ENCODE measurements around the gene CDYL2.

The CDYL2 gene

DNA sequence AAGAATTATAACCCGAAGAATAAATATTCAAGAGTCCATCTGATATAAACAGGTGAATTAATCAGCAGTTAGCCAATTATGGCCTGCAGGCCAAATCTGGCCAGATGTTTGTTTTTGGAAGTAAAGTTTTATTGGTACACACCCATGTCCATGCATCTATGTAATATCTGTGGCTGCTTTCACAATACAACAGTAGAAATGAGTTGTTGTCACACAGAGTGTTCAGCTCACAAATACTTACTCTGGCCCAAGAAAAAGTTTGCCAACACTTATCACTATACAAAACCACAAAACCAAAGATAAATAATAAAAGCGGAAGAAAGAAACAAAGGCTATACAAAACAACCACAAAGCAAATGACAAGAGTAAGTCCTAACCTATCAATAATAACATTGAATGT lies 109.4 kb downstream of the CDYL2 start:
- H3K79me1 ChIP-seq (ENCODE audit: low read length): no peaks in the 10 kb centered on the region
- no peaks in the 10 kb centered on the region for H3K4me1 ChIP-seq (ENCODE audit: control insufficient read depth in 1 of 2, insufficient read depth in 2 of 2, low read length in 2 of 2)
- no peak overlapping the region for H4K8ac ChIP-seq (ENCODE audit: low read depth, low read length)
- no peak overlapping the region for H2BK5ac ChIP-seq (ENCODE audit: low read depth, low read length, poor library complexity)
- no peaks in the 10 kb centered on the region for H3K9me3 ChIP-seq (ENCODE audit: insufficient read depth, low read depth, low read length)
- H3K27me3 ChIP-seq (ENCODE audit: insufficient read depth, low read length): no peaks in the 10 kb centered on the region
- H3K36me3 ChIP-seq (ENCODE audit: control insufficient read depth in 1 of 2, insufficient read depth in 2 of 2, low read length in 2 of 2): no peaks in the 10 kb centered on the region
- H3K27ac ChIP-seq (ENCODE audit: low read depth, low read length): no peak overlapping the region
- H2AK5ac ChIP-seq (ENCODE audit: low read length): no peak overlapping the region
- WGBS (ENCODE audit: extremely low coverage, insufficient coverage, insufficient read length): no CpG with 5 or more reads among the region's 2 CpGs
- H3K4ac ChIP-seq (ENCODE audit: low read depth, low read length): no peak overlapping the region
- no peak overlapping the region for H3K18ac ChIP-seq (ENCODE audit: low read length)
- H3K79me2 ChIP-seq (ENCODE audit: control insufficient read depth, insufficient read depth, low read length, poor library complexity): no peaks in the 10 kb centered on the region
- H3K4me2 ChIP-seq (ENCODE audit: low read length): no peak overlapping the region
- no peak overlapping the region for H2BK120ac ChIP-seq (ENCODE audit: insufficient read depth, low read length, poor library complexity)
- H2BK12ac ChIP-seq (ENCODE audit: low read length): no peak overlapping the region
- no peak overlapping the region for H2AFZ ChIP-seq (ENCODE audit: insufficient read depth, low read length, poor library complexity)
- H3K9ac ChIP-seq (ENCODE audit: low read length): no peak overlapping the region
- H3K14ac ChIP-seq (ENCODE audit: low read length): no peak overlapping the region
- no peak overlapping the region for H3K23ac ChIP-seq (ENCODE audit: low read length)
- no peak for DNase-seq
- no peak overlapping the region for H4K12ac ChIP-seq (ENCODE audit: low read depth, low read length)
- H3K4me3 ChIP-seq (ENCODE audit: low read depth, low read length): no peak overlapping the region
- H4K91ac ChIP-seq (ENCODE audit: low read depth, low read length): no peak overlapping the region

DNA sequence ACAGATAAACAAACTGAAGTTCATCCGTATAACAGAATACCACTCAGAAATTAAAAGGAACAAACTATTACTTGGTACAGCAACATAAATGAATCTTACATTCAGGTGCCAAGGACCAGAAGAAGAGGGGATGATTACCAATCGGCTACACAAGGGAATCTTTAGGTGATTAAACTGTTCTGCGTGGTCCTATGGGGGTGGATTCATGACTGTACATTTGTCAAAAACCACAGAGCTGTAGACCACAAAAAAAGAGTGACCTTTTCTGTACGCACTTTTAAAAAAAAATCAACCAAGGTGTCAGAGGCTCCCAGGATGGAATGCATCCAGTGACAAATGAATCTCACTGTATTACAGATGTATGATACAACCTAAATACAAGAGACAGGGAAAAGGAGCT lies 110.8 kb downstream of the CDYL2 start:
- no peak overlapping the region for H3K4me2 ChIP-seq (ENCODE audit: low read length)
- no peak overlapping the region for H2BK12ac ChIP-seq (ENCODE audit: low read length)
- H3K18ac ChIP-seq (ENCODE audit: low read length): no peak overlapping the region
- no peak overlapping the region for H2AFZ ChIP-seq (ENCODE audit: insufficient read depth, low read length, poor library complexity)
- H3K79me1 ChIP-seq (ENCODE audit: low read length): no peaks in the 10 kb centered on the region
- H3K9me3 ChIP-seq (ENCODE audit: insufficient read depth, low read depth, low read length): no peaks in the 10 kb centered on the region
- no peak for DNase-seq
- H3K23ac ChIP-seq (ENCODE audit: low read length): no peak overlapping the region
- no peak overlapping the region for H4K12ac ChIP-seq (ENCODE audit: low read depth, low read length)
- H3K4me1 ChIP-seq (ENCODE audit: control insufficient read depth in 1 of 2, insufficient read depth in 2 of 2, low read length in 2 of 2): no peaks in the 10 kb centered on the region
- no peak overlapping the region for H3K14ac ChIP-seq (ENCODE audit: low read length)
- H4K8ac ChIP-seq (ENCODE audit: low read depth, low read length): no peak overlapping the region
- no peak overlapping the region for H2BK5ac ChIP-seq (ENCODE audit: low read depth, low read length, poor library complexity)
- H4K91ac ChIP-seq (ENCODE audit: low read depth, low read length): no peak overlapping the region
- H3K4ac ChIP-seq (ENCODE audit: low read depth, low read length): no peak overlapping the region
- H2BK120ac ChIP-seq (ENCODE audit: insufficient read depth, low read length, poor library complexity): no peak overlapping the region
- no peak overlapping the region for H2AK5ac ChIP-seq (ENCODE audit: low read length)
- H3K36me3 ChIP-seq (ENCODE audit: control insufficient read depth in 1 of 2, insufficient read depth in 2 of 2, low read length in 2 of 2): no peaks in the 10 kb centered on the region
- WGBS (ENCODE audit: extremely low coverage, insufficient coverage, insufficient read length): no CpG with 5 or more reads among the region's 4 CpGs
- H3K27ac ChIP-seq (ENCODE audit: low read depth, low read length): no peak overlapping the region
- no peaks in the 10 kb centered on the region for H3K79me2 ChIP-seq (ENCODE audit: control insufficient read depth, insufficient read depth, low read length, poor library complexity)
- no peak overlapping the region for H3K4me3 ChIP-seq (ENCODE audit: low read depth, low read length)
- H3K9ac ChIP-seq (ENCODE audit: low read length): no peak overlapping the region
- H3K27me3 ChIP-seq (ENCODE audit: insufficient read depth, low read length): no peaks in the 10 kb centered on the region

DNA sequence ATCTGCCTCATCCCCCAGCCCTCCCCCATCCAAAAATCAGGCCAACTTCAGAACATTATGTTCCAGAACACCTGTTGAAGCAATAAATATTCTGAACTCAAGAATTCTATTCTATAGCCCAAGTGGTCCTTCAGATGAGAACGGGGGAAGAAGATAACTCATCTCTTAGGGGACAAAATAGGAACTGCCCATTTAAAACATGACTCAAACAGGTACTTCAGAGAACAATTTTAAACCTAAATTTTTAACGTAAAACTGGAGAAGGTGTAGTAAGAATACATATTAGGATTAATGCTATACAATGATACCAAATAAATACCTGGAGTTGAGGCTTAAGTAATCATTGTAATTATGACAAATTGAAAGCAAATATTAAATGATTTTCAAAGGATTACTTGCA lies 112.1 kb downstream of the CDYL2 start:
- Histone ChIP-seq H2BK120ac (ENCODE audit: insufficient read depth, low read length, poor library complexity) (no peak overlapping the region), H4K91ac (ENCODE audit: low read depth, low read length) (no peak overlapping the region), H2AK5ac (ENCODE audit: low read length) (no peak overlapping the region), H3K79me1 (ENCODE audit: low read length) (no peaks in the 10 kb centered on the region), H2BK12ac (ENCODE audit: low read length) (no peak overlapping the region), H3K4ac (ENCODE audit: low read depth, low read length) (no peak overlapping the region), H3K27me3 (ENCODE audit: insufficient read depth, low read length) (no peaks in the 10 kb centered on the region), H4K8ac (ENCODE audit: low read depth, low read length) (no peak overlapping the region), H4K12ac (ENCODE audit: low read depth, low read length) (no peak overlapping the region), H2AFZ (ENCODE audit: insufficient read depth, low read length, poor library complexity) (no peak overlapping the region), H3K79me2 (ENCODE audit: control insufficient read depth, insufficient read depth, low read length, poor library complexity) (no peaks in the 10 kb centered on the region), H3K23ac (ENCODE audit: low read length) (no peak overlapping the region), H3K4me2 (ENCODE audit: low read length) (no peak overlapping the region), H3K9me3 (ENCODE audit: insufficient read depth, low read depth, low read length) (no peaks in the 10 kb centered on the region), H3K27ac (ENCODE audit: low read depth, low read length) (no peak overlapping the region), H3K4me1 (ENCODE audit: control insufficient read depth in 1 of 2, insufficient read depth in 2 of 2, low read length in 2 of 2) (no peaks in the 10 kb centered on the region), H3K36me3 (ENCODE audit: control insufficient read depth in 1 of 2, insufficient read depth in 2 of 2, low read length in 2 of 2) (no peaks in the 10 kb centered on the region), H3K14ac (ENCODE audit: low read length) (no peak overlapping the region), H2BK5ac (ENCODE audit: low read depth, low read length, poor library complexity) (no peak overlapping the region), H3K9ac (ENCODE audit: low read length) (no peak overlapping the region), H3K18ac (ENCODE audit: low read length) (no peak overlapping the region), H3K4me3 (ENCODE audit: low read depth, low read length) (no peak overlapping the region)
- WGBS (ENCODE audit: extremely low coverage, insufficient coverage, insufficient read length): no CpG with 5 or more reads among the region's 2 CpGs
- DNase-seq: no peak

DNA sequence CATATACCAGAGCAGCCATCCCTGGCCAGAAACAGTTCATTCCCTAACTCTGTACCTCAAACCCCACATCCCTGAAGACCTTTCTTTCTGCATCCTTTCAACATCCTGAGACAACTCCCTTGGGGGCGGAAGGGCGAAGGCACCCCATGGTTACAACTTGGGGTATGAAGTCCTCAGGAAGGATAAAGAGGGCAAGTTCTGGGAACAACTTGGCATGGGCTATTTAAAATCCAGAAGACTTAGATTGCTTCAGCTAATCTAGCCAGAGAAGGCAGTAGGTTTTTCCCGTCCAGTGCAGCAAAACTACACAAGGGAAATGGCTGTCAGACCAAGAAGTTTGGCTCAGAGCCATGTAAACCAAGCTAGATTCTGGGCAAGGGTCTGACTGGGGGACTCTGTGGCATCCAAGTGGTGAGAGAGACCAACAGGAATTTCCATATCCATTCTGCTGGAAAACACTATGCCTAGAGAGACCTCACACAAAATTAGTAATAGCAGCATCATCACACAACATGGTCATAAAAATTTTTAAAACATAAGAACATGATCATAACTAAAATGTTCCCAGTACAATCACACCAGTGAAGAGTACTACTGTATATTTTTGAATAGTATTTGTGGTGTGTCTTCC lies 113.2 kb downstream of the CDYL2 start:
- H2BK120ac ChIP-seq (ENCODE audit: insufficient read depth, low read length, poor library complexity): no peak overlapping the region
- DNase-seq: no peak
- no peak overlapping the region for H2AFZ ChIP-seq (ENCODE audit: insufficient read depth, low read length, poor library complexity)
- no peaks in the 10 kb centered on the region for H3K4me1 ChIP-seq (ENCODE audit: control insufficient read depth in 1 of 2, insufficient read depth in 2 of 2, low read length in 2 of 2)
- H3K79me1 ChIP-seq (ENCODE audit: low read length): no peaks in the 10 kb centered on the region
- no peak overlapping the region for H2BK12ac ChIP-seq (ENCODE audit: low read length)
- H3K23ac ChIP-seq (ENCODE audit: low read length): no peak overlapping the region
- no peaks in the 10 kb centered on the region for H3K79me2 ChIP-seq (ENCODE audit: control insufficient read depth, insufficient read depth, low read length, poor library complexity)
- no CpG with 5 or more reads among the region's 3 CpGs for WGBS (ENCODE audit: extremely low coverage, insufficient coverage, insufficient read length)
- H4K12ac ChIP-seq (ENCODE audit: low read depth, low read length): no peak overlapping the region
- H3K4ac ChIP-seq (ENCODE audit: low read depth, low read length): no peak overlapping the region
- no peak overlapping the region for H3K27ac ChIP-seq (ENCODE audit: low read depth, low read length)
- no peak overlapping the region for H2BK5ac ChIP-seq (ENCODE audit: low read depth, low read length, poor library complexity)
- H3K4me3 ChIP-seq (ENCODE audit: low read depth, low read length): no peak overlapping the region
- no peak overlapping the region for H2AK5ac ChIP-seq (ENCODE audit: low read length)
- no peak overlapping the region for H3K4me2 ChIP-seq (ENCODE audit: low read length)
- no peak overlapping the region for H3K18ac ChIP-seq (ENCODE audit: low read length)
- no peak overlapping the region for H3K14ac ChIP-seq (ENCODE audit: low read length)
- no peaks in the 10 kb centered on the region for H3K36me3 ChIP-seq (ENCODE audit: control insufficient read depth in 1 of 2, insufficient read depth in 2 of 2, low read length in 2 of 2)
- H4K91ac ChIP-seq (ENCODE audit: low read depth, low read length): no peak overlapping the region
- H3K27me3 ChIP-seq (ENCODE audit: insufficient read depth, low read length): no peaks in the 10 kb centered on the region
- no peak overlapping the region for H3K9ac ChIP-seq (ENCODE audit: low read length)
- H4K8ac ChIP-seq (ENCODE audit: low read depth, low read length): no peak overlapping the region
- H3K9me3 ChIP-seq (ENCODE audit: insufficient read depth, low read depth, low read length): no peaks in the 10 kb centered on the region
